Measurements from ENCODE around the gene VPS45.

DNA sequence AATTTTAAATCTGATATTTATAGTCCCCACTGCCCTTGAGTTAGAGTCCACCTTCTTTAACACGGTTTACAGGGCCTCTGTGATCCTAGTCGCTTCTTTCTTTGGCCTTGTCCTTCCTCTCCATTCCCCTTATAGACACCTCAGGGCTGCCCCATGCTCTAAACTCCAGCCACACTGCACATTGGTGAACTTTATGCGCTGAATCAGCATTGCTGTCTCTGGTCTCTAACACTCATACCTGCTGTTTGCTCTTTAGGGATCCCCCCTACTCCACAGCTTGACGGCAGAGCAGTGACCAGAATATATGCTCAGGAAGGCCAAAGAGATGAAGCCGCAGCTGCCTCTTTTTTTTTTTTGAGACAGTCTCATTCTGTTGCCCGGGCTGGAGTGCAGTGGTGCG is 112.3 kb downstream of the VPS45 start:
- no peak for TF ChIP-seq POLR2A (IDR thresholded peaks at IDR 0.05)
- TF ChIP-seq, protein P1, sequence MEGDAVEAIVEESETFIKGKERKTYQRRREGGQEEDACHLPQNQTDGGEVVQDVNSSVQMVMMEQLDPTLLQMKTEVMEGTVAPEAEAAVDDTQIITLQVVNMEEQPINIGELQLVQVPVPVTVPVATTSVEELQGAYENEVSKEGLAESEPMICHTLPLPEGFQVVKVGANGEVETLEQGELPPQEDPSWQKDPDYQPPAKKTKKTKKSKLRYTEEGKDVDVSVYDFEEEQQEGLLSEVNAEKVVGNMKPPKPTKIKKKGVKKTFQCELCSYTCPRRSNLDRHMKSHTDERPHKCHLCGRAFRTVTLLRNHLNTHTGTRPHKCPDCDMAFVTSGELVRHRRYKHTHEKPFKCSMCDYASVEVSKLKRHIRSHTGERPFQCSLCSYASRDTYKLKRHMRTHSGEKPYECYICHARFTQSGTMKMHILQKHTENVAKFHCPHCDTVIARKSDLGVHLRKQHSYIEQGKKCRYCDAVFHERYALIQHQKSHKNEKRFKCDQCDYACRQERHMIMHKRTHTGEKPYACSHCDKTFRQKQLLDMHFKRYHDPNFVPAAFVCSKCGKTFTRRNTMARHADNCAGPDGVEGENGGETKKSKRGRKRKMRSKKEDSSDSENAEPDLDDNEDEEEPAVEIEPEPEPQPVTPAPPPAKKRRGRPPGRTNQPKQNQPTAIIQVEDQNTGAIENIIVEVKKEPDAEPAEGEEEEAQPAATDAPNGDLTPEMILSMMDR (IDR thresholded peaks at IDR 0.05), result no peak
